PC-3 (cell line): Measurements from ENCODE around the gene BBOX1. TPM values are rescaled to one million over a fixed set of nuclear protein-coding genes. Genes with fewer than 3 reads are reported as not detected.

Source experiments
- ATAC-seq: fragments of 200-7000 bp; cut with Tn5 transposase; 2 replicates; pipeline ENCODE4 v1.9.1; 2020; ENCODE audit warnings: mild to moderate bottlenecking, moderate library complexity
- BruUV-seq: library from RNA; stranded (reverse); fragments of 400-500 nt; replicated peaks from 2 replicates; lab custom pipeline; 2021; lab: Mats Ljungman, UMichigan
- CTCF ChIA-PET: fragments of 300-600 bp; sonication (Branson Sonifier 250); formaldehyde crosslinking; loops from one replicate; lab custom pipeline; 2022; ENCODE audit warnings: antibody characterized with exemption; lab: Charles Lee
- POLR2A ChIA-PET: fragments of 300-600 bp; sonication (Branson Sonifier 250); formaldehyde crosslinking; loops from one replicate; lab custom pipeline; 2022; ENCODE audit warnings: antibody characterized with exemption; ENCODE audit not compliant: unreplicated experiment; lab: Charles Lee
- DNase-seq: peaks from one replicate; pipeline ENCODE4 v3.0.0-alpha.2; 2015
- H2AFZ ChIP-seq: fragments of 300-600 bp; sonication (generic); 2 replicates; pipeline ENCODE4 v1.6.0; 2016; ENCODE audit warnings: antibody characterized with exemption, low read length
- H3F3A ChIP-seq: fragments of 300-600 bp; sonication (generic); one replicate; pipeline ENCODE4 v1.6.0; 2017; ENCODE audit warnings: antibody characterized with exemption, low read length, control low read depth, mild to moderate bottlenecking; ENCODE audit not compliant: unreplicated experiment
- H3K27ac ChIP-seq: fragments of 300-600 bp; sonication (generic); 2 replicates; pipeline ENCODE4 v1.5.1; 2016; ENCODE audit warnings: mild to moderate bottlenecking, low read length
- H3K27me3 ChIP-seq: fragments of 300-600 bp; sonication (generic); 2 replicates; pipeline ENCODE4 v1.6.1; 2016; ENCODE audit warnings: low read length, mixed read lengths
- H3K36me3 ChIP-seq: fragments of 300-600 bp; sonication (generic); 2 replicates; pipeline ENCODE4 v1.6.1; 2016; ENCODE audit warnings: low read depth, mixed run types, low read length, mixed read lengths
- H3K4me1 ChIP-seq: fragments of 300-600 bp; sonication (generic); 2 replicates; pipeline ENCODE4 v1.5.1; 2016; ENCODE audit warnings: low read length; ENCODE audit not compliant: insufficient read depth
- H3K4me2 ChIP-seq: fragments of 300-600 bp; sonication (generic); 2 replicates; pipeline ENCODE4 v1.6.0; 2016; ENCODE audit warnings: low read length
- H3K4me3 ChIP-seq: fragments of 300-600 bp; sonication (generic); 2 replicates; pipeline ENCODE4 v1.5.1; 2016; ENCODE audit warnings: mild to moderate bottlenecking, low read length, mixed read lengths
- H3K79me2 ChIP-seq: fragments of 300-600 bp; sonication (generic); 2 replicates; pipeline ENCODE4 v1.6.1; 2017; ENCODE audit warnings: low read length, mixed read lengths
- H3K9ac ChIP-seq: fragments of 300-600 bp; sonication (generic); 2 replicates; pipeline ENCODE4 v1.6.0; 2016; ENCODE audit warnings: mild to moderate bottlenecking, low read length
- H3K9me2 ChIP-seq: fragments of 300-600 bp; sonication (generic); replicated peaks from 2 replicates; pipeline ENCODE4 v1.6.1; 2016; ENCODE audit warnings: mixed run types, low read length, mixed read lengths
- H3K9me3 ChIP-seq: fragments of 300-600 bp; sonication (generic); 2 replicates; pipeline ENCODE4 v1.6.1; 2016; ENCODE audit warnings: low read length, mixed read lengths
- H4K20me1 ChIP-seq: fragments of 300-600 bp; sonication (generic); 2 replicates; pipeline ENCODE4 v1.6.1; 2016; ENCODE audit warnings: low read length, mixed read lengths
- CTCF ChIP-seq: fragments of 300-600 bp; sonication (generic); conservative IDR thresholded peaks from 2 replicates; pipeline ENCODE4 v1.5.1; 2017; ENCODE audit warnings: antibody characterized with exemption, low read depth, mild to moderate bottlenecking, low read length
- EZH2 ChIP-seq: fragments of 300-600 bp; sonication (generic); IDR thresholded peaks from one replicate; pipeline ENCODE4 v1.6.1; 2017; ENCODE audit warnings: antibody characterized with exemption, mild to moderate bottlenecking, low read length; ENCODE audit not compliant: unreplicated experiment
- EZH2phosphoT487 ChIP-seq: fragments of 300-600 bp; sonication (generic); IDR thresholded peaks from 2 replicates; pipeline ENCODE4 v1.6.1; 2018; ENCODE audit warnings: mild to moderate bottlenecking, antibody characterized with exemption, low read length, borderline replicate concordance
- intact Hi-C: fragments of 100-400 bp; cut with micrococcal nuclease; formaldehyde crosslinking; loops from 2 replicates; pipeline ENCODE4 v1.9.0; 2023
- total RNA-seq: library from RNA; depleted of rRNA; stranded (reverse); fragments of >200 nt; gene quantifications from 2 replicates; pipeline ENCODE4 v1.2.3, GENCODE V29; 2014

Gene BBOX1
- total RNA-seq, 1 experiment from 2014 or later: not detected

DNA sequence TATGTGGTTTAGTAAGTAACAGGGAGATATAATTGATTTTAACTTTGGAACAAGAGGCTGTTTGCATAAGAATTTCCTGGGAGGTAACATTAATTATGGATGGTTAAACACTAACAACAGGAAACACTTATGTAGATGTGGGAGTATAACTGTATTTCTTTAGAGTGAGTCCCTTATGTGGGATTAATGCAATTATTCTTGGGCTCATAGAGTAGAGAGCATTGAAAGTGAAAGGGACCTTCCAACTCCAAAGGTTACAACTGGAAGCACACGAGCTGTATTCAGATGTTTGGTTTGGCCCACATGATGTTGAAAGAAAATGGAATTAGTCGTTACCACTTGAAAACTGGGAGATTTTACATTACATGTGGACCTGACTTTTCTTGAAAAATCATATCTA lies 53.5 kb downstream of the BBOX1 start:
- no peaks in the 10 kb centered on the region for H3F3A ChIP-seq
- H3K36me3 ChIP-seq: no peaks in the 10 kb centered on the region
- no peak overlapping the region for H3K9ac ChIP-seq
- H3K4me3 ChIP-seq: no peak overlapping the region
- no TSS peak for BruUV-seq
- no peaks in the 10 kb centered on the region for H3K79me2 ChIP-seq
- no peak for TF ChIP-seq CTCF
- TF ChIP-seq EZH2: no peak
- TF ChIP-seq EZH2phosphoT487: no peak
- H2AFZ ChIP-seq: no peak overlapping the region
- no peak for ATAC-seq
- H4K20me1 ChIP-seq: no peaks in the 10 kb centered on the region
- no peak for DNase-seq
- H3K9me3 ChIP-seq: no peaks in the 10 kb centered on the region
- CTCF ChIA-PET: no interaction called here
- no peak overlapping the region for H3K27ac ChIP-seq
- no peak overlapping the region for H3K4me2 ChIP-seq
- H3K27me3 ChIP-seq: no peaks in the 10 kb centered on the region
- intact Hi-C loops: no loop called here
- no peaks in the 10 kb centered on the region for H3K4me1 ChIP-seq
- H3K9me2 ChIP-seq: no peaks in the 10 kb centered on the region
- POLR2A ChIA-PET: no interaction called here

- TF ChIP-seq EZH2 (no peak), CTCF (no peak), EZH2phosphoT487 (no peak)
- DNase-seq (no peak), ATAC-seq (no peak)
- H3K79me2 ChIP-seq: no peaks in the 10 kb centered on the region
- CTCF ChIA-PET: no interaction called here
- no peak overlapping the region for H3K9ac ChIP-seq
- no TSS peak for BruUV-seq
- no peaks in the 10 kb centered on the region for H3K9me3 ChIP-seq
- H3F3A ChIP-seq: no peaks in the 10 kb centered on the region
- H3K4me3 ChIP-seq: no peak overlapping the region
- H3K4me1 ChIP-seq: no peaks in the 10 kb centered on the region
- no peaks in the 10 kb centered on the region for H3K36me3 ChIP-seq
- H3K9me2 ChIP-seq: no peaks in the 10 kb centered on the region
- H3K27me3 ChIP-seq: no peaks in the 10 kb centered on the region
- H3K27ac ChIP-seq: no peak overlapping the region
- no peak overlapping the region for H2AFZ ChIP-seq
- H3K4me2 ChIP-seq: no peak overlapping the region
- intact Hi-C loops: no loop called here
- H4K20me1 ChIP-seq: no peaks in the 10 kb centered on the region
- POLR2A ChIA-PET: no interaction called here
These were observed 54.4 kb downstream of the BBOX1 start for GRCh38 chr11:27095059-27095458.

DNA sequence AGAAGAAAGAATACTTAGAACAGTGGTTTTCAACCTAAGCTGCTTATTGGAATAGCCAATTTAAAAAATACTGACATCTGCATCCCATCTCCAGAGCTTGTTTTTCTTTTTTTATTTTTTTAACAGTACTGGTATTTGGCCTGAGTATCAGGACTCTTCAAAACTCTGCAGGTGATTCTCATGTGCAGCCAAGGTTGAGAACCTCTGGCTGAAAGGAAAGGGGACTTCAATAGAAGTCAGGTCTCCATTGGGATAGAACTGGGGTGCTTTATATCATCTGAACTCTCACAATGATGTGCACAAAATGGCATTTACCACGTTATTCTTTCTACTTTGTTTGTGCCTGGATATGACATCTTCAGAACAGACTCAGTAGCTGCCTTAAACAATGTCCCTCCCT lies 55.3 kb downstream of the BBOX1 start:
- H3K4me3 ChIP-seq: no peak overlapping the region
- H3K9ac ChIP-seq: no peak overlapping the region
- no peaks in the 10 kb centered on the region for H3K4me1 ChIP-seq
- no peak for TF ChIP-seq EZH2
- TF ChIP-seq EZH2phosphoT487: no peak
- no peak for TF ChIP-seq CTCF
- intact Hi-C loops: no loop called here
- no peaks in the 10 kb centered on the region for H4K20me1 ChIP-seq
- H3K9me2 ChIP-seq: no peaks in the 10 kb centered on the region
- no peak overlapping the region for H3K27ac ChIP-seq
- H3K79me2 ChIP-seq: no peaks in the 10 kb centered on the region
- ChIA-PET CTCF (no interaction called here), POLR2A (no interaction called here)
- BruUV-seq: no TSS peak
- H3K36me3 ChIP-seq: no peaks in the 10 kb centered on the region
- no peaks in the 10 kb centered on the region for H3F3A ChIP-seq
- H3K27me3 ChIP-seq: no peaks in the 10 kb centered on the region
- H2AFZ ChIP-seq: no peak overlapping the region
- H3K4me2 ChIP-seq: no peak overlapping the region
- no peaks in the 10 kb centered on the region for H3K9me3 ChIP-seq
- ATAC-seq (no peak), DNase-seq (no peak)
